ENCODE measurements around the gene TBC1D4. TPM values are rescaled to one million over a fixed set of nuclear protein-coding genes. Genes with fewer than 3 reads are reported as not detected.
"Not testable (repeated sequence)": the region's sequence is repeated elsewhere in the genome, so short reads cannot be mapped to it uniquely, and the experiment has no call there.

TBC1D4 gene
- polyA plus RNA-seq, 10 donors, result 11.9 to 28.6 (median 20.1) TPM

DNA sequence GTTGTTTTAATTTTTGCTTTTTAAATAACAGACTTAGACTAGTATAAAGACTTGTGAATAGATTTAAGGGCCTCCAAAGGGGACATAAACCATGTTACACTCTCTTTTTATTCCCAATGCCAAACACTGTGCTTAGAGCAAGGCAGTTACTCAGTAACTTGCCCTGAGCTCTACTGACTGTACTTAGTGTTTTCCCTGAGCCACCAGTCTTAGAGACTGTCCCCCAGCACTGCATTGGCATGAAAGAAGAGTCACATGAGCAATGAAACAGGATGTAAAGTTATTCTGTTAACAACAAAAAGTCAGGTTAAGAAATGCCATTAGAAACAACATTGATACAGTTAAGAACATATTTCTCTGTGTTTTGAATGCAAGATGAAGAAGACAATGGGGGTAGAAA lies 187.9 kb downstream of the TBC1D4 start:
- no peak for DNase-seq

GRCh38 chr13:75285310-75285709 lies 196.7 kb downstream of the TBC1D4 start:
- DNase-seq, result peak in 1 of 3 donors; percentile 5

- no peak for DNase-seq
Observed at GRCh38 chr13:75279834-75280369, 202.1 kb downstream of the TBC1D4 start.

- not testable (repeated sequence) for DNase-seq
Observed at GRCh38 chr13:75273695-75274094, 208.3 kb downstream of the TBC1D4 start.

DNA sequence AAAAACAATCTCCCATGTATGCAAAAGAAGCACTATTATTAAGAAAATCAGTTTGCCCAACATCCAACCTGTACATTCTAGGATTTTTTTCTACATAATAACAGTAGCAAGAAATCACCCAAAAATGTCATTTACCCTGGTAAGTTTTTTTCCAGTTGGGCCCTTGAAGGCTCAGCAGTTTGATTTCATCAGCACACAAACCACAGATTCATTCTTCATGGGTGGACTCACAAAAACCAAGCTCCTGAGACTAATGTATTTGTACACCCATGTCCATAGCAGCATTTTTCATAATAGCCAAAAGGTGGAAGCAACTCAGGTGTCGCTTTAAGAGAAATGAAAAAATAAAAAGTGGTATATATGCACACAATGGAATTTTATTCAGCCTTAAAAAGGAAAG lies 210.1 kb downstream of the TBC1D4 start:
- no peak for DNase-seq

DNA sequence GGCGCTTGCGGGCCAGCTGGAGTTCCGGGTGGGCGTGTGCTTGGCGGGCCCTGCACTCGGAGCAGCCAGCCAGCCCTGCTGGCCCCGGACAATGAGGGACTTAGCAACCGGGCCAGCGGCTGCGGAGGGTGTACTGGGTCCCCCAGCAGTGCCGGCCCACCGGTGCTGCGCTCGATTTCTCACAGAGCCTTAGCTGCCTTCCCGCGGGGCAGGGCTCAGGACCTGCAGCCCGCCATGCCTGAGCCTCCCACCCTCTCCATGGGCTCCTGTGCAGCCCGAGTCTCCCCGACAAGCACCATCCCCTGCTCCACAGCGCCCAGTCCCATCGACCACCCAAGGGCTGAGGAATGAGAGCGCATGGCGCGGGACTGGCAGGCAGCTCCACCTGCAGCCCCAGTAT lies 213.5 kb downstream of the TBC1D4 start:
- not testable (repeated sequence) for DNase-seq

- DNase-seq, result no peak
Observed at GRCh38 chr13:75264611-75265010, 217.4 kb downstream of the TBC1D4 start.

- DNase-seq, result peak in 1 of 3 donors; percentile 15
Observed at GRCh38 chr13:75263741-75264407, 218.1 kb downstream of the TBC1D4 start.

- DNase-seq, result peak; percentile 44 to 69 (median 52)
Observed at GRCh38 chr13:75258159-75258782, 223.7 kb downstream of the TBC1D4 start.

GRCh38 chr13:75256922-75257321 lies 225.0 kb downstream of the TBC1D4 start:
- DNase-seq, result no peak

DNA sequence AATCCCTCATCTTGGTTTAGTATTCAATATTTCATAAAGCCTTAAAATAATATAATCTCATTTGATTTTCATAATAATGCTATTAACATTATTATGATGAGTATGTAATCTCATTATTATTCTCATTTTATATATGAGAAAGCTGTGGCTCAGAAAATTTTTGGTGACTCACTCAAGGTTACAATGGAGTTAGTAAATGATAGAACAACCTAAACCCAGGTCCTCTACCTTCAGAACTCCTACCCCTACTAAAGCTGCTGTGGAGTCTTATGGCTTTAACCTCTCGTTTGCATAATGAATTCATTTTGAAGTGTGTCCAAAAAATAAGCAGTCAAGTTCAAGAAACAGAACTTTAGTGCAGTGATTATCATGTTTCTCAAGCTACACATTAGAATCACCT lies 226.3 kb downstream of the TBC1D4 start:
- DNase-seq, result no peak

GRCh38 chr13:75255147-75255546 lies 226.8 kb downstream of the TBC1D4 start:
- no peak for DNase-seq

GRCh38 chr13:75251188-75251587 lies 230.8 kb downstream of the TBC1D4 start:
- DNase-seq, result no peak

DNA sequence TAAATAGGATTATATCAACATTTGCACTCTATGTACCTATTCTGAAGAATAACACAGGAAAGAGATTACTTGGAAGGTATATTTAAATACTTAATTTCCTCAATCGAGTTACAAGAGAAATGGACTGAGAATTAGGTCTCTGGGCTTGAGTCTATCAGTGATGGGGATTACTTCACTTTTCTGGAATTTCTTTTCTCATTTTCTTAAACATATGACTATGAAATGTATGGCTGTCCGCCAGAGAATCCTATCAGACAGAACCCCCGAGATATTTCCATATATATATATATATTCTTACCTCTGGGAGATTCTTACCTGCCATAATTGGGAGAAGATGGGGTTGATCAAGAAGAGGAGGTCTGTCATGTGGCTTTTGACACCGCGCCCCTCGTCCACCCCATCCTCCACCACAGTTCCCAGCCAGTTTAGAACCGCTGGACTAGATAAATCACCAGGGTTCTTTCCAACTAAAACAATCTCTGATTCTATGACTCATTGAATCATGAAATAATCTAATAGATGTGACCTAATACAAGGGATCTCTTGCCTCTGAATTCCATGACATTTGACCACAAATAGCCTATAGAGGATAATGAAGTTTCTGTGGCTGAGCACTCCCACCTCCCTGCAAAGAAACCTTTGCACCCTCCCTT lies 231.3 kb downstream of the TBC1D4 start:
- DNase-seq, result peak; percentile 62 to 68 (median 64)

DNA sequence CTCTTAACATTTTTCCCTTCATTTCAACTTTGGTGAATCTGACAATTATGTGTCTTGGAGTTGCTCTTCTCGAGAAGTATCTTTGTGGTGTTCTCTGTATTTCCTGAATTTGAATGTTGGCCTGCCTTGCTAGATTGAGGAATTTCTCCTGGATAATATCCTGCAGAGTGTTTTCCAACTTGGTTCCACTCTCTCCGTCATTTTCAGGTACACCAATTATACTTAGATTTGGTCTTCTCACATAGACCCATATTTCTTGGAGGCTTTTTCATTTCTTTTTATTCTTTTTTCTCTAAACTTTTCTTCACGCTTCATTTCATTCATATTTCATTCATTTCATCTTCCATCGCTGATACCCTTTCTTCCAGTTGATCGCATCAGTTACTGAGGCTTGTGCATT lies 236.4 kb downstream of the TBC1D4 start:
- DNase-seq, result not testable (repeated sequence)

- not testable (repeated sequence) for DNase-seq
Observed at GRCh38 chr13:75240240-75240639, 241.7 kb downstream of the TBC1D4 start.

GRCh38 chr13:75236774-75237173 lies 245.2 kb downstream of the TBC1D4 start:
- DNase-seq, result no peak

Other genes with a start within 250 kb of the TBC1D4 start
- gene COMMD6, start 55.7 kb upstream of the TBC1D4 start, polyA plus RNA-seq (ENCODE audit: insufficient read length in 10 of 10), result 100 to 1,000 TPM; 171 to 219 (median 198) TPM
- gene UCHL3, start 67.6 kb upstream of the TBC1D4 start, polyA plus RNA-seq (ENCODE audit: insufficient read length in 10 of 10), result 10 to 100 TPM; 13.0 to 28.9 (median 19.7) TPM
- 100 to 1,000 TPM in 9 of 10 donors, 10 to 100 TPM in 1; 74.6 to 192 (median 133) TPM for gene LMO7, start 154.2 kb upstream of the TBC1D4 start, polyA plus RNA-seq (ENCODE audit: insufficient read length in 10 of 10)

Data from muscle of back (tissue), 11 donors.